KMS-11 (cell line): Measurements from ENCODE around the gene OSBPL9.

Experiments
- H2AFZ ChIP-seq: fragments of 200-600 bp; sonication (generic); 2 replicates; pipeline ENCODE4 v1.6.1; 2016; ENCODE audit warnings: antibody characterized with exemption, mixed run types, low read depth
- H3K27ac ChIP-seq: fragments of 200-600 bp; sonication (generic); 2 replicates; pipeline ENCODE4 v1.6.1; 2016; ENCODE audit warnings: mild to moderate bottlenecking, mixed run types
- H3K27me3 ChIP-seq: fragments of 200-600 bp; sonication (generic); 2 replicates; pipeline ENCODE4 v1.6.1; 2017; ENCODE audit warnings: mild to moderate bottlenecking, low read depth, mixed run types, moderate library complexity; ENCODE audit not compliant: insufficient read depth
- H3K36me3 ChIP-seq: fragments of 200-600 bp; sonication (generic); 2 replicates; pipeline ENCODE4 v1.6.1; 2017; ENCODE audit warnings: mild to moderate bottlenecking, mixed run types; ENCODE audit not compliant: insufficient read depth
- H3K4me1 ChIP-seq: fragments of 200-600 bp; sonication (generic); 2 replicates; pipeline ENCODE4 v1.6.1; 2016; ENCODE audit warnings: mild to moderate bottlenecking, low read depth, mixed run types; ENCODE audit not compliant: poor library complexity, severe bottlenecking
- H3K4me2 ChIP-seq: fragments of 200-600 bp; sonication (generic); 2 replicates; pipeline ENCODE4 v1.7.0; 2016; ENCODE audit warnings: mild to moderate bottlenecking, mixed run types
- H3K4me3 ChIP-seq: fragments of 200-600 bp; sonication (generic); IDR thresholded peaks from 2 replicates; pipeline ENCODE4 v1.6.1; 2017; ENCODE audit warnings: low read depth, low read length, mixed read lengths; ENCODE audit not compliant: insufficient read depth
- H3K79me2 ChIP-seq: fragments of 200-600 bp; sonication (generic); 2 replicates; pipeline ENCODE4 v1.6.1; 2016; ENCODE audit warnings: low read depth, mixed run types; ENCODE audit not compliant: insufficient read depth
- H3K9ac ChIP-seq: fragments of 200-600 bp; sonication (generic); 2 replicates; pipeline ENCODE4 v1.6.1; 2016; ENCODE audit warnings: mild to moderate bottlenecking, mixed run types
- H4K20me1 ChIP-seq: fragments of 200-600 bp; sonication (generic); 2 replicates; pipeline ENCODE4 v1.6.1; 2016; ENCODE audit warnings: mild to moderate bottlenecking, mixed run types; ENCODE audit not compliant: insufficient read depth
- CTCF ChIP-seq: fragments of 200-600 bp; sonication (generic); conservative IDR thresholded peaks from 2 replicates; pipeline ENCODE4 v1.6.1; 2017; ENCODE audit warnings: low read depth, mild to moderate bottlenecking, antibody characterized with exemption, low read length, moderate library complexity, mixed read lengths

Gene OSBPL9

GRCh38 chr1:51734896-51735745, 118.2 kb downstream of the OSBPL9 start:
- Histone ChIP-seq H3K4me2 (no peak overlapping the region), H2AFZ (no peak overlapping the region), H3K4me3 (no peak overlapping the region), H3K36me3 (no peaks in the 10 kb centered on the region), H3K79me2 (no peaks in the 10 kb centered on the region), H3K9ac (no peak overlapping the region), H3K27ac (no peak overlapping the region), H4K20me1 (no peaks in the 10 kb centered on the region), H3K4me1 (no peaks in the 10 kb centered on the region), H3K27me3 (no peaks in the 10 kb centered on the region)
- no peak for TF ChIP-seq CTCF

- Histone ChIP-seq H3K9ac (no peak overlapping the region), H4K20me1 (no peaks in the 10 kb centered on the region), H3K4me1 (no peaks in the 10 kb centered on the region), H3K4me2 (no peak overlapping the region), H3K36me3 (no peaks in the 10 kb centered on the region), H3K4me3 (no peak overlapping the region), H3K79me2 (no peaks in the 10 kb centered on the region), H3K27ac (no peak overlapping the region), H2AFZ (no peak overlapping the region), H3K27me3 (no peaks in the 10 kb centered on the region)
- no peak for TF ChIP-seq CTCF
These were observed 118.9 kb downstream of the OSBPL9 start for GRCh38 chr1:51735746-51736254.

GRCh38 chr1:51736702-51737101, 119.8 kb downstream of the OSBPL9 start:
- Histone ChIP-seq H3K4me1 (no peaks in the 10 kb centered on the region), H3K36me3 (no peaks in the 10 kb centered on the region), H3K9ac (no peak overlapping the region), H3K4me3 (no peak overlapping the region), H2AFZ (no peak overlapping the region), H3K27me3 (no peaks in the 10 kb centered on the region), H3K27ac (no peak overlapping the region), H3K79me2 (no peaks in the 10 kb centered on the region), H3K4me2 (no peak overlapping the region), H4K20me1 (no peaks in the 10 kb centered on the region)
- TF ChIP-seq CTCF = no peak

- Histone ChIP-seq H3K4me1 (no peaks in the 10 kb centered on the region), H3K36me3 (no peaks in the 10 kb centered on the region), H2AFZ (no peak overlapping the region), H4K20me1 (no peaks in the 10 kb centered on the region), H3K27me3 (no peaks in the 10 kb centered on the region), H3K4me3 (no peak overlapping the region), H3K27ac (no peak overlapping the region), H3K9ac (no peak overlapping the region), H3K79me2 (no peaks in the 10 kb centered on the region), H3K4me2 (no peak overlapping the region)
- TF ChIP-seq CTCF = no peak
These were observed 121.8 kb downstream of the OSBPL9 start for GRCh38 chr1:51738681-51739080.
